GM21717 (cell line): ENCODE data around the gene FHL3.
A peak's percentile ranks its signal among the peaks of the same experiment; 100 is the strongest.

ENCODE experiments used
- ATAC-seq: cut with Tn5 transposase; IDR thresholded peaks from one replicate; pipeline ENCODE4 v1.9.1; 2021; ENCODE audit warnings: mild to moderate bottlenecking, moderate library complexity; ENCODE audit not compliant: unreplicated experiment

FHL3 gene, protein sequence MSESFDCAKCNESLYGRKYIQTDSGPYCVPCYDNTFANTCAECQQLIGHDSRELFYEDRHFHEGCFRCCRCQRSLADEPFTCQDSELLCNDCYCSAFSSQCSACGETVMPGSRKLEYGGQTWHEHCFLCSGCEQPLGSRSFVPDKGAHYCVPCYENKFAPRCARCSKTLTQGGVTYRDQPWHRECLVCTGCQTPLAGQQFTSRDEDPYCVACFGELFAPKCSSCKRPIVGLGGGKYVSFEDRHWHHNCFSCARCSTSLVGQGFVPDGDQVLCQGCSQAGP

DNA sequence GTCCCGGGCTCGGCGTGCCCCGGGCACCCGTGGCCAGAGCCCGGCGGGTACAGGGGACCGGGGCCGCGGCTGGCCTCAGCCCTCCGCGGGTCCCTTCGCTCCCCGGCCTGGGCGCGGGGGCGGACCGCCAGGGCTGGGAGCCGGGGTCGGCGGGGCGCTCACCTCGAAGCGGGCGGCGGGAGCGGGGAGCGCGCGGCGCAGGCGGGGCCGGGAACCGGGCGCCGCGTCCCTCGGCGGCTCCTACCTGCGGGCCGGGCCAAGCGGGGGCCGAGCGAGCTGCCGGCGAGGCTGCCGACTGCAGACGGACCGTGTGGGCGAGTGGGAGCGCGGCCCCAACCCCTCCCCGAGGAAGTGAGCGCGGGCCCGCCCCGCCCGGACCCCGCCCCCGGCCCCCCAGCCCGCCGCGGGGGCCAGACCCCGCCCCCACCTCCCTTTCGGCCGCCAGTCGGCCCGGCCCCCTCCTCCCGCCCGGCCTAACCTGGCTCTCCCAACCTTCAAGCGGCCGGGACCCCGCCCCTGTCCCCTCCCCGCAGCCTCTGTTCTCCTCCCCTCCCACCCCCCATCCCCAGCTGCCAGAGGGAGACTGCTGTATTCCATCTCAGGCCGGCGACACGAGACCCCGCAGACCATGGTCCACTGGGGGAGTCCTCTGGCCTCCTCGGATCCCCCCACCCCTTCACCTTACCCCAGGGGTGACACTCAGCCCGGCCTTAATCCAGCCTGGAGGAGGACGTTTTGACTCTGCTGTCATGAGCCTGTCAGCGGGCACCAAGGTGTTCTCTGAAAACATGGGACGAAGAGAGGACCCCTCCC, at the start of gene FHL3:
Gene FHL3, minus strand, starts transcription at position 320 of the 813 bp plus-strand sequence. CDS start 6,102 bp downstream, outside the sequence.
- ATAC-seq: no peak

DNA sequence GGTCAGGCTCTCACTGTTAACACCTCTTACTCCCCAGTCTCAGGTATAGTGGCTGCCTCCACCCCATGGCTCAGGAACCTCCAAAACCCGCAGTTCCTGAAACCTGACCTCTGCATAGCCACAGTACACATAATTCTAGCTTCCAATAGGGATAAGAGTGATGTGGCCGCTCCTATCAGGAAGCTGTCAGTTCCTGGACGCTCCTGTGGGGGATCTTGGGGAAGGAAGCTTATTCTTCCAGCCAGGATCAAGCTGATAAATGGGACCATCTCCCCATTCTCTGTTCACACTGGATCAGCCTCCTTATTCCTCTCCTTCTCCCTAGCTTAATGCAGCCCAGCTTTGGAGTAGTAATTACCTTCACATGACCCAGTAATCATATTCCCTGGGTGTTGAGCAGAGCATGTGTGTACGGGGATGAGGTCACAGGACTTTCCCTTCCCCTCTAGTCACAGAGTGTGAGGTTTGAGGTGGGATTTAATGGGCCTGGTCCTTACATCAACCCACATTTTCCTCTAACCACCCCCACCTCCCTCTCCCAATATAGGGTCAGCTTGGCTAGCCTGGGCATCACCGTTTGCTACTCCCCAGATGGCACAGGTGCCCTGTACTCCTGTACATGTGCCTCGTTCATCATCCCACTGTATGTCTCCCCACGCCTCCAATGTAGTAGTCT, 48.2 kb upstream of the FHL3 start:
- ATAC-seq: no peak

DNA sequence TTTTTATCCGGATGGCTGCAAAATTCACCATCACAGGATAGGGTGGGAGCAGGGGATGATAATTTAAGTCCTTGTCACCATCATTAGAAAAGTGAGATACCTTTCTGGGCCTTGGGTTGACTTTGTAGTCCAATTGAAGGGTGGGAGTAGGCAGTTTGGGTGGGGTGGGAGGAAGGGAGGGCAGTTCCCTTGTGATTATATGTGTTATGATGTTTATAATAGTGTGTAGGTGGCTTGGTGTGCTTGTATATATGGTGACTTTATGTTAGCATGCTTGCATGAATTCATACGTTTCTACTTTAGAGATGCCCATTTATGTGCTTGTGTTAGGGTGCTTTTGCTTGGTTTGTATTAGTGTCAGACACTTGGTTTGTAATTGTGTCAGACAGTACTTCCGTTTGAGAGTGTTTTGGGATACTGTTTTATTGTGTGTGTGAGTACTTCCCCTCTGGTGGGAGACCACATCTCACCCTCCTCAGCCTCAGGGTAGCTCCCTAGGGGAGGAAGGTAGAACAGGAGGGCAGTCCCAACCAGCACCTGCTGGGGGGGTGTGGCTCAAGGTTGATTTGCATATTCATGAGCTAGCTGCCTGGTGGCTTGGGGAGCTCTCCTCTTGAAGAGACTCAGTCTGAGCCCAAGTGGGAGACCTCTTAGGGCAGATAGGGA, 47.6 kb upstream of the FHL3 start:
- no peak for ATAC-seq

DNA sequence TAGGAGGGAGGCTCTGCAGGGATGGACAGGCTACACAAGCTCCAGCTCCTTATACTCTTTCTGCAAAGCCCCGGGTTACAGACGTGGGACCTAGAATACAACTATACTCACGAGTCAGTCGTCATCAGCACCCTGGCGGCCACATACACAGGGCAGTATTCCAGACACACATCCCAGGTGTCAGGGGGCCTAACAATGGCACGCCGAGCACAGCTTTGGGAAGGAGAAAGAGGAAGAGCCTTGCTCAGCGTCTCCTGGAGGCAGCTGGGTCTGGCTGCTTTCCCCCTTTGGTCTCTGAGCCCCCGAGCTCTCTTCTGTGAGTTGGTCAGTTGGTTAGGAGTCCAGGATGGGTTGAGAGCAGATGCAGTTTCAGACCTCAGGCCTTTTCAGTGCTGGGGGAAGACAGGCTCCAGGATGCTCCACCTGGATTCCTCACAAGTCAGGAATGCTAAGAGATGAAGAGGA, 45.8 kb upstream of the FHL3 start:
- ATAC-seq: no peak

DNA sequence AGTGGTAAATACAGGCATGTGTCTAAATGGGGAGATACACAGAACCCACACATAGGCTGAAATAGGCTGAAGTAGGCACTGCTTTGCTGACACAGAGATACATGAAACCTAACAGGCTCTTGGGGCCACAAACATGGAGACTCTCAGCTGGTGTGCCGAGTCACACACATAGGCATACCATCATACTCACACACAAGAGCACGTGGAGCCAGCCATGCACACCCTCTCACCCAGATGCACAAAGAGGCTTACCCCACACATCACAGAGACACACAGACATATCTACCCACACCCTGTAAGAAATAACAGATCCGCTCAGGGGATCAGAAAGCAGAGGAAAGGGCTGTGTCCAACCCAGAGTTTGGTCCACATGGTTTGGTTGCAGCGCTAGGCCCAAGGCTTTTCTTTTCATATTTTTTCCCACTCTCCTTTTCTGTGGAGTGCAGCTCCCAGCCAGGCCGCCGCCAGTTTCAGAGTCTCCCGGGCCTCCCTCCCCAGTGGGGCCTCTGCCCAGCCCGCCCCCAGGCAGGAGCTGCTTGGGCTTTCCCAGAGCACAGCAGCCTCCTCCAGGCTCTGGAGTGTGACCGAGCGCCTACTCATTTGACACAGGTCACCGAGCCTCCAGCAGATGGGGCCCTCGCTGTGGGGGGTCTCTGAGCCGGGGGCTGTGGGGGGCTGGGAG, 45.2 kb upstream of the FHL3 start:
- no peak for ATAC-seq

DNA sequence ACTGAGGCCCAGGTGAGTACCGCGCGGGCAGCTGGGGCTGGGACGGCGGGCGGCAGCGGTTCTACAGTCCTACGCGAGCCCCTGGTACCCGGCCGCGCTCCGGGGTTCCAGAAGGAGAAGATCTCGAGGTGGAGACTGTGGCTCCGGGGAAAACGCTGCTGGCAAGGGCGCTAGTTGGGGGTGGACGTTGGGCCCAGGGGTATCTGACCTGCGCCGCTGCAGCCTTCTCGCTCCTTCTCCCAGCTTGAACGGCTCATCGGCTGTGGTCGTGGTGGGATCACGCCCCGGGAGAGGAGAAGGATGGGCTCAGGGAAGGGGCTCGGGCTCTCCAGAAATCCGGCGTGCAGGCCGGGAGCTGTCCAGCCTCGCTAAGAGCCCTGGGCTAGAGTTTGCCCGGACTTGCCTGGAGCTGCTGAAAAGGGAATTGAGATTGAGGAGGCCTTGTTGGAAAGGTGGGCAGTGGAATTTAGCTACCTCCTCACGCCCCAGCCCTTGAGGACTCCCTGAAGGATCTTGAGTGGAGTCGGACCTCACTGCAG, 42.4 kb upstream of the FHL3 start:
- ATAC-seq: no peak

DNA sequence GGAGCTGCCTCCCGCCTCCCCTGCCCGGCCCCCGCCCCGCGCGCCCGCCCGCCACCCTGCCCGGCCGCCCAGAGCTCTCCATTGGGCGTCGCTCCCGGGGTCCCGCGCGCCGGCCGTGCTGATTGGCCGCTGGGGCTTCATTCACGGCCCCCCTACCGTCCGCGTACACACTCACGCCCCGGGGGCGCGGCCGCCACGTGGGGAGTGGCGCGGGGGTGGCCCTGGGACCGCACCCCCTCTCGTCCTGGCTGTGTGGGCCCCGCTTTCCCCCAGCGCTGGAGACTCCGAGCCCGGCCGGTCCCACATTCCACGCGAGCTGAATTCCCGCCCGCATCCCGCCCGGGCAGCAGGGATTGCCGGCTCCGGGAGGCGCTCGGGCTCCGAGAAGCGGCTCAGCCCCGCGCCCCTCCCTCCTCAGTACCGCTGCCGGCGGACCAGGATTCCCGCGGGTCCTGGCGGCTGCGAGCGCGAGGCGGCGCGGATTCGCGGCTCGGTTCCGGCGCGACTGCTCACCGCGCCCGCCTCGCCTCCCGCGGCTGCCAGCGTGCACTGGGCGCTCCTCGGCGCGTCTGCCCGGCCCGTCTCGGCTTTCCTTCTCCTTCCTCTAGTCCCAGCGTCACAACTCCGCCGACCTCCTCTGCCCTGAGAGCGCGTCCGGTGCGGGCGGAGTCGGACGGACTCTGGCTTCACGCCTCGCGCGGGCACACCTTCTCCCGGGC, 41.7 kb upstream of the FHL3 start:
- peak; percentile 57 for ATAC-seq

DNA sequence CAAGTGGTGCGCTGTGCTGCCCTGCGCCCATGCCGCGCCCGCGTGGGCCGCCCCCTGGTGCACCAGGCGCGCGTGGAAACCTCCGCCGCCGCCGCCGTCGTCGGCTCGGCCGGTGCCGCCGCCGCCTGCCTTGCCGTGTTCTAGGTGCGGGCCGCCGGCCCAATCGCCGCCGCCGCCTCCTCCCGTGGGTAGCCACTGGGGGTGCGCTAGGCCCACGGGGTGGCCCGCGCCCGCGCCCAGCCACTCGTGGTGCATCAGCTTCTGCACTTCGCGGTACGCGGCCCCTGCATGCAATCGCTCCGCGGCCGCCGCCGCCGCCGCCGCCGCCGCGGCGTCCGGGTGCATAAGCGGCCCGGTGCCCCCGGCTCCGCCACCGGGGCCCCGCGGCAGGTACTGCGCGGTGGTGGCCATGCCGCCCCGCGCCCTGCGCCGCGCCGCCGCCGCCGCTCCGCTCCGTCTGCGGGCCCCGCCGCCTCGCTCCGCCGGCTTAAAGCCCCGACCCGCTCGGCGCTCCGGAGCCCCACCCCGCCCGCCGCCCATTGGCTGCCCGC, 41.1 kb upstream of the FHL3 start, which contains the start of gene POU3F1:
Gene POU3F1, minus strand, starts transcription at position 461 of the 551 bp plus-strand sequence. Its CDS starts 50 bp downstream, at position 411.
- ATAC-seq: no peak

DNA sequence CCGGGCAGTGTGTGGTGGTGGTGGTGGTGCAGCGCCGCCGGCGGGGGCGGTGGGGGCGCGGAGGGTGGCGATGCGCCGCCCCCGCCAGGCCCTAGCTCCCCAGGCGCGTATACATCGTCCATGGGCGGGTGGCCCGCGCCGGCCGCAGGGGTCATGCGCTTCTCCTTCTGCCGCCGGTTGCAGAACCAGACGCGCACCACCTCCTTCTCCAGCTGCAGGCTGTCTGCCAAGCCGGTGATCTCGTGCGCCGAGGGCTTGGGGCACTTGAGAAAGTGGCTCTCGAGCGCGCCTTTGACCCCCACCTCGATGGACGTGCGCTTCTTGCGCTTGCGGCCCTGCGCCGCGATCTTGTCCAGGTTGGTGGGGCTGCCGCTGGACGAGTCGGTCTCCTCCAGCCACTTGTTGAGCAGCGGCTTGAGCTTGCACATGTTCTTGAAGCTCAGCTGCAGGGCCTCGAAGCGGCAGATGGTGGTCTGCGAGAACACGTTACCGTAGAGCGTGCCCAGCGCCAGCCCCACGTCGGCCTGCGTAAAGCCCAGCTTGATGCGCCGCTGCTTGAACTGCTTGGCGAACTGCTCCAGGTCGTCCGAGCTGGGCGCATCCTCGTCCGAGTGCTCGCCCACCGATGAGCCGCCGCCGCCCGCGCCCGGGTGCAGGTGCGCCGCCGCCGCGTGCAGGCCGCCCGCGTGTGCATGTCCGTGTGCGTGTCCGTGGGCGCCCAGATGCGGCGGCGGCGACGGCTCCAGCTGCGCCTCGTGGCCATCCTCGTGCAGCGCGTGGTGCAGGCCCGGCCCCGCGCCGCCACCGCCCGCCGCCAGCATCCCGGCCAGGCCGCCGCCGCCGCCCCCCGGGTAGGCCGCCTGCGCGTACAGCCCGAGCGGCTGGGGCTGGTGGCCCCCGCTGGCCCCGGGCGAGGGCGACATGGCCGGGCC, 40.4 kb upstream of the FHL3 start:
- no peak for ATAC-seq

DNA sequence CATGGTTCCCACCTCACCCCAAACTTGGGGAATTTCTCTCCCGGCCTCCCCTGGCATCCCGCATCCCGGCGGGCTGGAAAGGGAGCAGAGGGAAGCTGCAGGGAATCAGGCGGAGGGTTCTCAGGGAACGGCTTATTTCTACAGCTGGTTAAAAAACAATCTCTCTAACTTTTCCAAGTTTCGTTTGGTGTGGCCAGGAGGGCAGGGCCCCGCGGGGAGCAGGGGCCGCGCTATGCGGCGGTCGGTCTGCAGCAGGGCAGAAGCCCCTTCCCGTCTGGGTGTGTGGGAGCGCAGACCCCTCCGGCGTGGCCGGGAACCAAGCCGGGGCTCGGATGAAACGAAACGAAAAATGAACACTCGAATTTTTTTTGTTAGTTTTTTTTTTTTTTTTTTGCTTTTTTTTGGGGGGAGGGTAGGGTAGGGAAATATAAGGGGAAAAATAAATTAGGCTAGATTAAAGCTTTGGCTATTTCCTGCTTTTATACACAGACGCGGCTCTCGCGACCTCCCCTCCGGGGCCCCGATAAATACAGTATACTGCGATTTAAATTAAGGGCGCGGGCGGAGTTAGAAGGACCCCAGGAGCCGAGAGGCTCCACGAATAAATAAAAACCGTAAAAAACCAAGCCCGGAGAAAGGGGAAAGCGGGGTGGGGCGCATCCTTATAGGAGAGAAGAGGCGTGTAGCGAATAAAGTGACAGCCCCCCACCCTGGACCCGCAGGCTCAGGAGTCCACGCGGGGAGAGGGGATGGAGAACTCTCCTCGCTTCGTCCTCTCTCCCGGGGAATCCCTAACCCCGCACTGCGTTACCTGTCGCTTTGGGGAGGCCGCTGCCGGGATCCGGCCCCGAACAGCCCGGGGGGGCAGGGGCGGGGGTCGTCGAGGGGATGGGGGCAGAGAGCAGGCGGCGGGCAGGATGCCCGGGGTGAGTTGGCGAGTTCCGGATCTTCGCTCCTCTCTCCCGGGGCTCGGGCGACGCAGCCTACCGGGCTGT, 39.2 kb upstream of the FHL3 start:
- ATAC-seq: no peak

DNA sequence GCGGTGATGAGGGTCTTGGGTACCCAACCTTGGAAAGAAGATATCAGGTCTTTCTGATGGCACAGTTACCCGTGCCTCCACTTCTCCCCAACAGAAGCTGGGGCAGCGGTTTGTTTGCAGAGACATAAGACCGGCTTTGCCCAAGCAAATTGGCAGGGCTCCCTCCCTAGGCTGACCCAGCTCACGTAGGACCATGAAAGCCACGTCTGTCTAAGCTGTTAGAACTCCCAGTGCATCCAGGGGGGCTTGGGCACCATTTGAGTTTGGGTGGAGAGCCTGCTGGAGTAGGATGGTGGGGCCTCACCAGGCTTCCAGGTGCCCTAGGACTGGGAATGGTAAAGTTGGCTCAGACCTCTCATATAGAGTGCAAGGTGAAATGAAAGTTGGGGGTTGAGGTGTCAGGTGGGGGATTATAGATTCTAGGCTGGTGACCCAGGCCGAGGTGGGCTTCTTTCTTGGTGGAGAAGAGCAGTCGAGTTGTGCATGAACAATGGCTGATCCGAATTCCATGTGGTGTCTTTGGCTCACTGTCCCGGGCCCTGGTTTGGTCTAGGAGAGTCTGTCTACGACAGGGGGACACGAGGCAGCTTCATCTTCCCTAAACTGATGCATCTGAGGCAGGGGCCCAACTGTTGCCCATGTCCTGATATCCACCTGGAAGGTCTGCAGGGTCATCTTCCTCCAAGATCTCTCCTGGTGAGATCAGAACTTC, 37.9 kb upstream of the FHL3 start:
- ATAC-seq: no peak

DNA sequence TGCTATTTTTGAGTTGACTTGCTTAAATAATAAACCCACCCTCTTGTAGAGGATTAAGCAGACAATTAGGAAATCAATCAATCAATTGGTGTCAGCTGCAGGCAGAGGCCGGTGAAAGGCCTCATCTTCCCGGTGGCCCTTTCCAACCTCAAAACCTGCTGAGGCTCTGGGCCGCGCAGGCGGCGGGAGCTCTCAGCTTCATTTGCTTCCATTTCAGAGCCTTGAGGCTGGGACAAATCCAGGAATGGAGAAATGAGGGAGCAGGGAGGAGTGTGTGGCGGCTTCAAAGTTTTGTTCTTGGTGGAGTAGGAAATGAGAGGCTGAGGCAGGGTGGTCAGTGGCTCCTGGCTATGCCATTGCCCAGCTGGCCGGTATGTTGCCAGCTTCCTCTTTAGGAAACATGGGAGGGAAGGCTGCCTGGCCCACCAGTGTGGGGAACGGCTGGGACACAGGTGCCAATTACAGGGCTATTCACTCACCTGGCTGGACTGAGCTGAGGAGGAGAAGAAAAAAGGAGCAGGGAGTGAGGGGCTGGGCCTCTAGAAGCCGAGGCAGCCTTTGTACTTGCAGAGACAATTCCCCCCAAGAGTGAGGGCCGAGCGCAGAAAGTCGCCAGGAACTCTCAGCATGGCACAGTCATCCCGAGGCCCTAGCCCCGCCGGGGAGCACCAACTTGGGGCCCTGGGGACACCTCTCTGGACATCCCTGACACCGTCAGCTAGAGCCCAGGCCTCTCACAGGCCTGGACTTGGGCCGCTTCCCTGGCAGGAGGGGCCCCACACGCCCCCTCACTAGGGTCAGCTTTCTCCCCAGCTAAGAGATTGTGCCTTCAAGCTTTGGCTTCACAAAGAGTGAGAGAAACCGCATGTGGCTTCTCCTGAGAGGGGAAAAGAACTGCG, 36.9 kb upstream of the FHL3 start:
- ATAC-seq: no peak

DNA sequence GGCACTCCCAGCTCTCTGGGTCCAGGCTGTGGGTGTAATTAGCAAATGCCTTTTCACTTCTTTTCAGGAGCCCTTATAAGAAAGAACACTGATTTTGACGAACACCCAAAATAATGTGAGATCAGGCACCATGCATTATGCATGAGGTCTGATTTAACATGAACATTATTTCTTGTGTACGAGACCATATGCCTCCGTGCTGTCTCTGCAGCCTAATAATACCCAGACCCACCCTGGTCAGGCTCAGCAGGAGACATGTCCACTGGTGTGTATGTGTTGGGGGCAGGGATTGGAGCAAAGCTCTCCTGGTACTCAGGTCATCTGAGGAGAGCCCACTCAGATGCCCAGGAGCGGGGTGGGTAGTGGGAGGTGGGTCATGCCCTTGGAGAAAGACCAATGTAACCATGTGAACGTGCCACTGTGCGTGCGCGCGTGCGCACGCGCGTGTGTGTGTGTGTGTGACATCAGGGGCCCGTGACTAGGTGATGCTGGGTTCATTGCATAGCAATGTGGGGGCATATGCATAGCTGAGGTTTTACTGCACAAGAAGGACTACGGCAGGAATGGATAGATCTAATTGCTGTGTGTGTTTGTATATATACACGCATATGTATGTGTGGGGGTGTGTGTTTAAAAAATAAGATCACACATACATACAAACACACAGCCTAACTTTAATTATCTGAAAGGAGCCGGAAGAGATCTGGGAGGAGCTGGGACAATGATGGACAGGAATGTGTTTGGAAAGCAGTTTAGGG, 34.2 kb upstream of the FHL3 start:
- no peak for ATAC-seq

DNA sequence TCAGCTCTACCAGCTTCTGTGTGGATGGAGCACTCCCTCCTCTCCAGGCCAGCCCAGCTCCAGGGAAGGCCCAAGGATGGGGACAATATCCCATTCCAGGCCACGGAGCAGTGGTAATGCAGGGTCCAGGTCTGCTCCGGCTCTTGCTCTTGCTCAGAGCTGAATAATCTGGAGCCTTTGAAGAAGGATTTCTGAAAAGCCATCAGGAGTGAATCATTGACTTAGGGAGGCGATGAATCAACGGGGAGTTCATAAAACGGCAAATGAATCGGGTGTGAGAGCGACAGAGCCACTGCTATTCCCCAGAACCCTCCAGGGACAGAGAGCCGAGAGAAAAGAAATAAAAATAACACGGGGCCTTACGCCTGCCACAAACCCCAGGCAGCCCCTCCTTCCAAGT, 33.5 kb upstream of the FHL3 start:
- ATAC-seq: no peak
